GM10847 (cell line): ENCODE results near the gene RAD51B.

ENCODE experiments used
- POLR2A ChIP-seq: IDR thresholded peaks from 2 replicates; pipeline ENCODE4 v1.6.1; 2011; ENCODE audit not compliant: insufficient read length; ENCODE audit errors: extremely low read depth

The RAD51B gene

DNA sequence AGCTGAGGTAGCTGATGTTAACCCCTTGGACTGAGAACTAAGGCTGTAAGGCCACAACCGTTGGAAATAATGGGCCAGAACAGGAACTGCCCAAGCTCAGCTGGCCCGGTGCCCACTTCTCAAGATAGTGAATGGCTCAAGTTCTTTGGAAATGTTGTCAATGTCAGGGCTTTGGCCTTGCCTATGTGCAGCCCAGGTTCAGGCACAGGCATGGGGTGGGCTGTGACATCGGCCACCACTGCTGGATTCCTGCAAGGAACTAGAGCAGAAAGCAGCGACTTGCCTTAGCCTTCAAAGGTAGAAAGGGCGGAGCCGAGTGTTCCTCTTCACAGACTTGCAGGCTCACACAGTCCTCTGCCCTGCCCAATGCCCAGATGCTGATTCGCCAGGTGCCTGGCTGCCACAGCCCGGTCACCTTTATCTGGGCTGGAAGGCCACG, 682.1 kb downstream of the RAD51B start:
- TF ChIP-seq POLR2A, result no peak

DNA sequence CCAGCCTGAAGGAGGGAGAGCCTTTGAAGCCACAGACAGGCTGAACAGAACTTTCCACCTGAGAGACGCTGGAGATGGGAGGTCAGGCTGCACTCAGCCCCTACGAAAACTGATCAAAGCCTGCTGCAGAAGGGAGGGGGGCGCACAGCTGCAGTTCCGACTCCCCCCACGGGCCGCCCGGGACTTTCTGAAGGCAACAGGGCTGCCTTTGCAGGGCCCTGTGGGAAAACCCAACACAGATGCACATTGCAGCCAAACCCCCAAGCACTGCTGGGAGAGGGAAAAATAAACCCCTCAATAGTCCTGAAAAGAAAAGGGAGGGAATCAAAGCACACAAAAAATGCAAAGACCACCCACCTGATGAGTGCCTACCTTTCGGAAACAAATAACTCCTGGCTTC, 682.7 kb downstream of the RAD51B start:
- TF ChIP-seq POLR2A, result no peak

DNA sequence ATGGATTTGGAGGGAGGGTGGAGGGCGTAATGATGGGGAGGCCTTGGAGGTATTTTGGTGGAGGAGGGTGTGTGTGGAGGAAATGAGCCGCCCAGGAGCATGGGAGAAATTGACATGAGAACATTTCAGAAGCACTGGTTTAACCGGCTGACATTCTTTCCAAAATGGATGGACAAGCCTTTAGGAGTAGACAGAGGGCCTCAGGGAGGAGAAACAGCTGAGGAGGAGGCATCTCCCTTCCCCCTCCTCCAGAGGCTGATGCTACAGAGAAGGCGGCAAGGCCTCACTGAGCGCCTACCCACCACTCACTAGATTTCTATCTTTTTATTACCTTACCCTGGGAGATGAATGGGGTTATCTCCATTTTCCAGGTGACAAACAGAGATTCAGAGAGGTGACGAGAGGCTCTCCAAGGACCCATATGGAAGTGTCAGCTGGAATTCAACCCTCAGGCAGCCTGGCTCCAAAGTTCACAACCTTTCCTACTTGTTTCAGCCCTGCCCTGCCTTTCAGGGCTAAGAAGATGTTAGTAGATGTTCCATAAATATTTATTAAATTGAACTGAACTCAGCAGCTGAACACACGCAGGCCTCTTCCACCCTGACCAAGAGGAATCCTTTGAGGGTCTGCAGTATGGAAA, 683.7 kb downstream of the RAD51B start:
- TF ChIP-seq POLR2A, result no peak

DNA sequence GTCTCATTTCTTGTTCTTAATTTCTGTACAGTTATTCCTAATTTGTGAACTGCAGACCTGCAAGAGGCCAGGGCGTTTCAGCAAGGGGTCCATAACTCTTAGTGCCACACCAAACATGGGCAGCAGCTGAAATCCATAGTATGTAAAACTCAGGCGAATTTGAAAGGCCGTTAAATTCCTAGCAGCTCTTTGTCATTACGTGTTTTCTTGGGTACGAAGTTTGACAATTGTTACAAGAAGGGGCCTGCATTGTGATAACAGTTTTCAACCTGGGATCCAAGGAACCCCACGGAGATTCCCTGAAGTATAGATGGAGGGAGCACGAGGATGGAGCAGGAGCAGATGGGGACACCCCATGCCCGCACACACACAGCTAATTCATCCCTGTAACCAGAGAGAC, 685.3 kb downstream of the RAD51B start:
- TF ChIP-seq POLR2A, result no peak

- no peak for TF ChIP-seq POLR2A
Observed at GRCh38 chr14:68506021-68506644, 686.6 kb downstream of the RAD51B start.

- no peak for TF ChIP-seq POLR2A
Observed at GRCh38 chr14:68506645-68507419, 687.3 kb downstream of the RAD51B start.

GRCh38 chr14:68507544-68508081, 688.0 kb downstream of the RAD51B start:
- no peak for TF ChIP-seq POLR2A

DNA sequence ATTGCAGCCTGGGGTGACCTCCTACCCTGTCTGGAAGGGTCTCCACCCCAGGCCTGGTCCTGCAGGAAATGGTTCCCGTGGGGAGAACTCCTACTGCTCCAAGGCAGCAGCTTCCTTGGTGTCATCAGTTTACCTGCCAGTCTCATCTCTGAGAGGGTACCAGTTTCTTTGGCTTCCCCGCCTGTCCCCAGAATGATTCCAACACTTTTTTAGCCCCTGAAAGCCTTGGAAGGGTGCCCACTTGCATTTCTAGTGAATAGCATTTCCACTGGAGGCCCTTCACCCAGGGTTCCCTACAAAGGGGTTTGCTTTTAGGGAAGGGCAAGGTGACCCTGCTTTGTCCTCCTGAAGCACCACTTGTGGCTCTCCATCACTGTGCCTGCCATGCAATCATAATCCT, 689.0 kb downstream of the RAD51B start:
- no peak for TF ChIP-seq POLR2A

- TF ChIP-seq POLR2A, result no peak
Observed at GRCh38 chr14:68509188-68509983, 689.8 kb downstream of the RAD51B start.

GRCh38 chr14:68510201-68511128, 690.9 kb downstream of the RAD51B start:
- TF ChIP-seq POLR2A, result no peak

DNA sequence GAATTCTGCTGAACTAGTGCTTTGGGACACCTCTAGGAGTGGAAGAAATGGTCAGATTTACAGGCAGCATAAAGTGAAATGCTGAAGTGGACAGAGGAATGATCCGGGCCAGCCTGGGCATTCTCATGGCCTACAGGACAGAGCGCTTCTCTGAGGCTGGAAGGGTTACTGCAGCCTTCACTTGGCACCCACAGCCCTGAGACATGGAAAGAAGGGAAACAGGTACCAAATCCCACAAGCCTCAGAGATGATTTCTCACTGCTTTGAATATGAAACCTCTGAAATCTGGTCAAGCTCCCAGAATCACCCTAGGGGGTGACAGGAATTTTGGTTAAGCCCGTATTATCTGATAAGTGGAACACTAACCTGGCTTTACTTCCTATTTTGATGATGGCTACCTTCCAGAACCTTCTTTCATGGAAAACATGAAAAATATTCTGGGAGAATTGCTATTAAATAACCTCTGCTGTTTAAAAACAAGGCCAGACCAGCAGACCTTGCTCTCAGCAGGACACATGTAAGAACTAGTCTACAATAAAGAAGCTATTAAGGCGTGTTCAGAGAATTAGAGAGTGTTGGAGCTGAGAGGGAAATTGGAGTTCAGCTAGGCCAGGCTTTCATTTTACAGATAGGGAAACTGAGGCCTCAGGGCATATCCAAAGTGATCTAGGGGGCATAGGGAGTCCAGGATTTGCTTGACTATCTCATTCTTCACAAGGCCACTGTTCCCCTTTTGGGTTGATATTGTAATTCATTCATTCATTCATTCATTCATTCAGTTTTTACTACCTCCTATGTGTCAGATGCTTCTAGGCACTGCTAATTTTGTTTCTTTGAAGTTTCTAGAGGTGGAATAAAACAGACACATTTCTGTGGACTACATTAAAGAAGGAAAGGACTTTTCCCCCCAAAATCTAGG, 691.8 kb downstream of the RAD51B start:
- no peak for TF ChIP-seq POLR2A

DNA sequence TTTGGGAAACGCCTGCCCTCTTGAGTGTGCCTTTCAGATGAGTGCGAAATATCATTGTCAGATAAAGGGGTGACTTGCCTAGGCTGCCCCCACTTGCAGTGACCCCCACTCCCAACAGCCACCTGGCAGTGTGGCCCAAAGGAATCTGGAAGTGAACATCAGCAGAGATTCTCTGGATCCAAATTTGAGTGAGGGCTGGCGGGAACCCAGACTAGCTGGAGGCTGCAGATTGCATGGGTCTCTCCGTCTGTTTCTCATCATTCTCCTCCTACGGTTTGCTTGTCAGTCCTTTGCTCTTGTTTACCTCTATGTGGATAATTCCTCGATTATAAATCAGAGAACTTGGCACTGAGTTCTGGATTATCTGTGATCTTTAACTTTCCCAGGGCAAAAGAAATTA, 692.5 kb downstream of the RAD51B start:
- TF ChIP-seq POLR2A, result no peak

- TF ChIP-seq POLR2A, result no peak
Observed at GRCh38 chr14:68513137-68513536, 693.6 kb downstream of the RAD51B start.

DNA sequence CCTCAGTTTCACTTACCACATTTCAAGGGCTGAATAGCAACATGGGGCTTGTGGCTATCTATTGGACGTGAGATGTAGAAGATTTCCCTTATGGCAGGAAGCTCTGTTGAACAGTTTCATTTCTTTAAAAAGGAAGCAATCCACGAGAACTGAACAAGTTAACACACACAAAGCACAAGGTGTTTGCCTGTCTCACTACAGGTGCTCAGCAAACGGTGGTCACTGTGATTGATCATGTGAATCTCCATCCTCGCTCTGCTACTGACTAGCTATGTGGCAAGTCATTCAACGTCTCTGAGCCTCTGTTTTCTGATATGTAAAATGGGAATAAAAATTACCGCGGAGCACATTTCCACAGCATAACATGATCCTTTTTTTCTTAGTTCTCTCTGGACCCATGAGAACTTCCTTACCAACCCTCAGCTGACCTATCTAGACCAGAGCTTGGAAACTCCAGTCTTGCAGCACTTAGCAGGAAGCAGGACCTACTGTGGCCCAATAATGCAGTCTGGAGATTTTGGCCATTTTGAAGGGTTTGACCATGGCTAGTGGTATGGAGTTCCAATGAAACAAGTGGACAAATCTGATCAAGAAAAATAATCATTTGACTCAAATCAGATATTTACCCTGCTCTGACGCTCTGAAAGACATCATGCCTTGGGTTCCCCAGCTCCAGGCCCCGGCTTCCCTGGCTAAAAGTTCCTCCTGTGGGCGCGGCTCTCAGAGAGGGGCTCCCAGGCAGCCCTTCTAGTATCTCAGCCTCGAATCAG, 694.4 kb downstream of the RAD51B start:
- TF ChIP-seq POLR2A, result no peak
